Neural progenitor cell (in vitro differentiated cells): ENCODE results near the gene MACROD1. TPM values are rescaled to one million over a fixed set of nuclear protein-coding genes. Genes with fewer than 3 reads are reported as not detected.
A peak's percentile ranks its signal among the peaks of the same experiment; 100 is the strongest.

Experiments used
- DNase-seq: peaks from one replicate; pipeline ENCODE4 v3.0.0-alpha.2; 2016; ENCODE audit warnings: low spot score
- H2AFZ ChIP-seq: fragments of 200-600 bp; sonication (generic); replicated peaks from 2 replicates; pipeline ENCODE4 v1.6.1; 2016; ENCODE audit warnings: antibody characterized with exemption
- H3F3A ChIP-seq: fragments of 200-600 bp; sonication (generic); 2 replicates; pipeline ENCODE4 v1.6.1; 2016; ENCODE audit warnings: antibody characterized with exemption, low read depth
- H3K27ac ChIP-seq: fragments of 200-600 bp; sonication (generic); 2 replicates; pipeline ENCODE4 v1.5.1; 2016; ENCODE audit warnings: mild to moderate bottlenecking
- H3K27me3 ChIP-seq: fragments of 200-600 bp; sonication (generic); 2 replicates; pipeline ENCODE4 v1.6.1; 2016; ENCODE audit warnings: mild to moderate bottlenecking, moderate library complexity
- H3K36me3 ChIP-seq: fragments of 200-600 bp; sonication (generic); 2 replicates; pipeline ENCODE4 v1.5.1; 2016
- H3K4me1 ChIP-seq: fragments of 200-600 bp; sonication (generic); 2 replicates; pipeline ENCODE4 v1.6.1; 2016; ENCODE audit warnings: mixed run types
- H3K4me2 ChIP-seq: fragments of 200-600 bp; sonication (generic); 2 replicates; pipeline ENCODE4 v1.6.1; 2016
- H3K4me3 ChIP-seq: fragments of 200-600 bp; sonication (generic); 2 replicates; pipeline ENCODE4 v1.5.1; 2016
- H3K79me2 ChIP-seq: fragments of 200-600 bp; sonication (generic); 2 replicates; pipeline ENCODE4 v1.6.1; 2016; ENCODE audit warnings: low read depth
- H3K9ac ChIP-seq: fragments of 200-600 bp; sonication (generic); 2 replicates; pipeline ENCODE4 v1.6.1; 2016
- H3K9me3 ChIP-seq: fragments of 200-600 bp; sonication (generic); 2 replicates; pipeline ENCODE4 v1.5.1; 2016; ENCODE audit warnings: low read depth
- H4K20me1 ChIP-seq: fragments of 200-600 bp; sonication (generic); 2 replicates; pipeline ENCODE4 v1.6.1; 2016; ENCODE audit warnings: low read depth
- H3K27ac Mint-ChIP-seq: 3 replicates; pipeline ENCODE4 v1.8.0; 2021; ENCODE audit warnings: mixed read lengths
- H3K27me3 Mint-ChIP-seq: 2 replicates; pipeline ENCODE4 v1.8.0; 2022; ENCODE audit warnings: low read depth, mild to moderate bottlenecking, inconsistent platforms, moderate library complexity, mixed read lengths; ENCODE audit not compliant: insufficient read depth
- H3K36me3 Mint-ChIP-seq: 3 replicates; pipeline ENCODE4 v1.8.0; 2021; ENCODE audit warnings: mixed read lengths
- H3K4me1 Mint-ChIP-seq: 3 replicates; pipeline ENCODE4 v1.8.0; 2021; ENCODE audit warnings: mixed read lengths
- H3K4me3 Mint-ChIP-seq: 3 replicates; pipeline ENCODE4 v1.8.0; 2021; ENCODE audit warnings: mild to moderate bottlenecking, moderate library complexity, mixed read lengths
- H3K9me3 Mint-ChIP-seq: 3 replicates; pipeline ENCODE4 v1.8.0; 2020; ENCODE audit warnings: mixed read lengths
- EZH2 ChIP-seq: fragments of 200-600 bp; sonication (generic); IDR thresholded peaks from 2 replicates; pipeline ENCODE4 v1.6.1; 2017; ENCODE audit warnings: antibody characterized with exemption, mild to moderate bottlenecking, moderate library complexity
- EZH2phosphoT487 ChIP-seq: fragments of 200-600 bp; sonication (generic); IDR thresholded peaks from 2 replicates; pipeline ENCODE4 v1.6.1; 2017; ENCODE audit warnings: antibody characterized with exemption
- total RNA-seq: library from RNA; depleted of rRNA; stranded (reverse); fragments of >200 nt; gene quantifications from 2 replicates; pipeline ENCODE4 v1.2.3, GENCODE V29; 2015; ENCODE audit warnings: low replicate concordance
- TF ChIP-seq, protein P1 (sequence below): fragments of 200-600 bp; sonication (generic); IDR thresholded peaks from 2 replicates; pipeline ENCODE4 v1.5.1; 2017; ENCODE audit warnings: antibody characterized with exemption, mild to moderate bottlenecking

MACROD1 gene
- total RNA-seq, 1 donor from 2014 or later = 11.9 TPM

DNA sequence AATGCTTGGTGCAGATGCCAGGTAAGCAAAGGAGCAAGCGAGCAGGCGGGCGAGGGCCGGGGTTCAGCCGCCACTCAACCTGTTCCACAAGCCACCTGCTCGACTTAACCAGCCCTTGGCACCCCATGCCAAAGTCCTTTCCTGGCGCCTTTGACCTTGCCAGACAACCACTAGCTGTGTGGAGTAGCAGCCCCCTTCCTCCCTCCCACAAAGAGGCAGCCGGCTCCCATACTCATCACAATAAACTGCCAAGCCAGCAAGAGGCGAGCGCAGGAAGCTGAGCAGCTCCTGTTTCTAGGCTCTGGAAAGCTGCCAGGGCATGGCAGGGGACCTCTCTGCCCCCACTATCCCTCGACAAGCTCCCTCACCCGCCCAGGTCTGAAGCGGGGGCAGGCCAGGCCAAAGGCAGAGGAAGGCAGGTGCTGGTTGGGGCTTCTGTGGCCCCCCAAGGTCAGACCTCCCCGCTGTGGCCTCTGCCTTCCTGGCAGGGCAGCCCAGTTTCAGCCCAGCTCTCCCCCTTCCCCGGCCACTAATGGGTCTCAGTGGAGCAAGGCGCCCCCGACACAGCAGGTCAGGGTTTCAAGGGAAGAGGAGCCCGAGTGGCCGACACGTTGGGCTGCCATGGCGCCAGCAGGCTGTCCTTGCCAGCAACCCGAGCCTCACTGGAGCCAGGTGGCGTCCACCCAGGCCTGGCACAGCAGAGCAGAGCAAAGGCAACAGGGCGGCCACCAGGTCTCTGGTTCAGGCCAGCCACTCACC lies 15.3 kb downstream of the MACROD1 start:
- Histone ChIP-seq H3K27ac (no peak overlapping the region), H3K36me3 (no peaks in the 10 kb centered on the region), H3K27me3 (no peaks in the 10 kb centered on the region), H3K4me2 (no peak overlapping the region), H3K9me3 (no peaks in the 10 kb centered on the region), H3K4me3 (no peak overlapping the region), H3K4me1 (peaks cover 8% of the 10 kb centered on the region), H3K79me2 (no peaks in the 10 kb centered on the region), H4K20me1 (peaks cover 16% of the 10 kb centered on the region), H3F3A (no peaks in the 10 kb centered on the region), H2AFZ (no peak overlapping the region), H3K9ac (no peak overlapping the region)
- Mint-ChIP-seq H3K27me3 (peaks cover 22% of the 10 kb centered on the region), H3K4me1 (peaks cover 35% of the 10 kb centered on the region), H3K4me3 (no peak overlapping the region), H3K9me3 (no peaks in the 10 kb centered on the region), H3K36me3 (no peaks in the 10 kb centered on the region), H3K27ac (no peak overlapping the region)
- DNase-seq = no peak
- TF ChIP-seq EZH2 (no peak), EZH2phosphoT487 (no peak)
- TF ChIP-seq, protein P1, sequence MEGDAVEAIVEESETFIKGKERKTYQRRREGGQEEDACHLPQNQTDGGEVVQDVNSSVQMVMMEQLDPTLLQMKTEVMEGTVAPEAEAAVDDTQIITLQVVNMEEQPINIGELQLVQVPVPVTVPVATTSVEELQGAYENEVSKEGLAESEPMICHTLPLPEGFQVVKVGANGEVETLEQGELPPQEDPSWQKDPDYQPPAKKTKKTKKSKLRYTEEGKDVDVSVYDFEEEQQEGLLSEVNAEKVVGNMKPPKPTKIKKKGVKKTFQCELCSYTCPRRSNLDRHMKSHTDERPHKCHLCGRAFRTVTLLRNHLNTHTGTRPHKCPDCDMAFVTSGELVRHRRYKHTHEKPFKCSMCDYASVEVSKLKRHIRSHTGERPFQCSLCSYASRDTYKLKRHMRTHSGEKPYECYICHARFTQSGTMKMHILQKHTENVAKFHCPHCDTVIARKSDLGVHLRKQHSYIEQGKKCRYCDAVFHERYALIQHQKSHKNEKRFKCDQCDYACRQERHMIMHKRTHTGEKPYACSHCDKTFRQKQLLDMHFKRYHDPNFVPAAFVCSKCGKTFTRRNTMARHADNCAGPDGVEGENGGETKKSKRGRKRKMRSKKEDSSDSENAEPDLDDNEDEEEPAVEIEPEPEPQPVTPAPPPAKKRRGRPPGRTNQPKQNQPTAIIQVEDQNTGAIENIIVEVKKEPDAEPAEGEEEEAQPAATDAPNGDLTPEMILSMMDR = no peak

GRCh38 chr11:64150051-64150450 lies 15.9 kb downstream of the MACROD1 start:
- peaks cover 22% of the 10 kb centered on the region for H3K27me3 Mint-ChIP-seq
- peaks cover 8% of the 10 kb centered on the region for H3K4me1 ChIP-seq
- TF ChIP-seq, protein P1 = no peak
- no peak for TF ChIP-seq EZH2
- TF ChIP-seq EZH2phosphoT487 = no peak

GRCh38 chr11:64148917-64149617 lies 16.8 kb downstream of the MACROD1 start:
- peaks cover 12% of the 10 kb centered on the region for H4K20me1 ChIP-seq
- no peaks in the 10 kb centered on the region for H3K79me2 ChIP-seq
- no peak for DNase-seq
- H3K4me2 ChIP-seq = no peak overlapping the region
- H3K36me3 ChIP-seq = no peaks in the 10 kb centered on the region
- H3F3A ChIP-seq = no peaks in the 10 kb centered on the region
- peaks cover 18% of the 10 kb centered on the region for H3K27me3 Mint-ChIP-seq
- H3K4me3 Mint-ChIP-seq = peak overlapping the region; percentile 9
- no peaks in the 10 kb centered on the region for H3K9me3 Mint-ChIP-seq
- H3K4me1 Mint-ChIP-seq = peaks cover 39% of the 10 kb centered on the region
- no peak overlapping the region for H3K4me3 ChIP-seq
- H3K27ac Mint-ChIP-seq = no peak overlapping the region
- H3K36me3 Mint-ChIP-seq = no peaks in the 10 kb centered on the region
- TF ChIP-seq, protein P1 = peak; percentile 1
- no peak for TF ChIP-seq EZH2phosphoT487
- no peaks in the 10 kb centered on the region for H3K9me3 ChIP-seq
- no peaks in the 10 kb centered on the region for H3K27me3 ChIP-seq
- H3K27ac ChIP-seq = no peak overlapping the region
- H3K9ac ChIP-seq = no peak overlapping the region
- H3K4me1 ChIP-seq = peaks cover 8% of the 10 kb centered on the region
- H2AFZ ChIP-seq = no peak overlapping the region

More at GRCh38 chr11:64150051-64150450, 15.9 kb downstream of the MACROD1 start:
- H3K79me2 ChIP-seq = no peaks in the 10 kb centered on the region
- H3K4me2 ChIP-seq = no peak overlapping the region
- H3K27ac ChIP-seq = no peak overlapping the region
- H3K36me3 ChIP-seq = no peaks in the 10 kb centered on the region
- Mint-ChIP-seq H3K9me3 (no peaks in the 10 kb centered on the region), H3K36me3 (no peaks in the 10 kb centered on the region), H3K27ac (peak overlapping the region; percentile 94), H3K4me1 (peaks cover 41% of the 10 kb centered on the region), H3K4me3 (no peak overlapping the region)
- H4K20me1 ChIP-seq = peaks cover 16% of the 10 kb centered on the region
- DNase-seq = no peak
- no peaks in the 10 kb centered on the region for H3K9me3 ChIP-seq
- no peaks in the 10 kb centered on the region for H3F3A ChIP-seq
- H3K9ac ChIP-seq = no peak overlapping the region
- no peak overlapping the region for H3K4me3 ChIP-seq
- no peak overlapping the region for H2AFZ ChIP-seq
- H3K27me3 ChIP-seq = no peaks in the 10 kb centered on the region
